Liver (tissue), 9 donors: Measurements from ENCODE around the gene EPB41L2. TPM values are rescaled to one million over a fixed set of nuclear protein-coding genes. Genes with fewer than 3 reads are reported as not detected.

Experiments used
- DNase-seq: peaks from one replicate; pipeline ENCODE4 v3.0.0-alpha.2; 2017; ENCODE audit warnings: low spot score
- H3K27ac ChIP-seq, 2 donors: one replicate each; pipeline ENCODE4 v1.7.0; 2013; ENCODE audit warnings: inconsistent platforms in 2 of 2, low read length in 2 of 2, control low read depth in 1 of 2, low read depth in 1 of 2, mild to moderate bottlenecking in 1 of 2
- H3K27me3 ChIP-seq, 4 donors: one replicate each; pipeline versions ENCODE4 v1.6.1 to v1.7.0; 2013; ENCODE audit warnings: low read length in 3 of 4, inconsistent platforms in 1 of 4, mild to moderate bottlenecking in 1 of 4, moderate library complexity in 1 of 4; ENCODE audit not compliant: control insufficient read depth in 4 of 4, insufficient read depth in 4 of 4
- H3K36me3 ChIP-seq, 4 donors: one replicate each; pipeline versions ENCODE4 v1.6.1 to v1.7.0; 2013; ENCODE audit warnings: low read length in 3 of 4, mild to moderate bottlenecking in 3 of 4, low read depth in 1 of 4, moderate library complexity in 1 of 4; ENCODE audit not compliant: control insufficient read depth in 4 of 4, insufficient read depth in 3 of 4
- H3K4me1 ChIP-seq, 4 donors: one replicate each; pipeline versions ENCODE4 v1.6.1 to v1.7.0; 2013; ENCODE audit warnings: low read length in 3 of 4, mild to moderate bottlenecking in 3 of 4, moderate library complexity in 1 of 4; ENCODE audit not compliant: control insufficient read depth in 4 of 4, insufficient read depth in 4 of 4
- H3K4me3 ChIP-seq, 3 donors: one replicate each; pipeline versions ENCODE4 v1.6.1 to v1.7.0; 2013; ENCODE audit warnings: low read length in 3 of 3, control low read depth in 1 of 3, low read depth in 1 of 3, mild to moderate bottlenecking in 1 of 3
- H3K9ac ChIP-seq, 2 donors: one replicate each; pipeline ENCODE4 v1.7.0; 2013; ENCODE audit warnings: low read length in 2 of 2, mild to moderate bottlenecking in 2 of 2, moderate library complexity in 2 of 2, control low read depth in 1 of 2, low read depth in 1 of 2
- H3K9me3 ChIP-seq, 4 donors: one replicate each; pipeline versions ENCODE4 v1.6.1 to v1.7.0; 2013; ENCODE audit warnings: low read length in 3 of 4; ENCODE audit not compliant: control insufficient read depth in 4 of 4
- EGR1 ChIP-seq, 2 donors: IDR thresholded peaks; 2 replicates each; pipeline ENCODE4 v1.6.1; 2016 to 2018; ENCODE audit warnings: antibody characterized with exemption in 2 of 2, low read depth in 2 of 2
- FOXA1 ChIP-seq: IDR thresholded peaks from 2 replicates; pipeline ENCODE4 v1.6.1; 2016; ENCODE audit warnings: antibody characterized with exemption
- FOXA2 ChIP-seq: IDR thresholded peaks from 2 replicates; pipeline ENCODE4 v1.6.1; 2016; ENCODE audit warnings: antibody characterized with exemption
- GABPA ChIP-seq, 2 donors: IDR thresholded peaks in 1 of 2; conservative IDR thresholded peaks in 1 of 2; 2 replicates each; pipeline ENCODE4 v1.6.1; 2016; ENCODE audit warnings: antibody characterized with exemption in 2 of 2, mild to moderate bottlenecking in 1 of 2, moderate library complexity in 1 of 2
- HNF4A ChIP-seq, 2 donors: conservative IDR thresholded peaks; 2 replicates each; pipeline ENCODE4 v1.6.1; 2016; ENCODE audit warnings: antibody characterized with exemption in 2 of 2, mild to moderate bottlenecking in 2 of 2
- HNF4G ChIP-seq: IDR thresholded peaks from 2 replicates; pipeline ENCODE4 v1.6.1; 2016; ENCODE audit warnings: antibody characterized with exemption
- JUND ChIP-seq, 2 donors: IDR thresholded peaks; 2 replicates each; pipeline ENCODE4 v1.6.1; 2016; ENCODE audit warnings: antibody characterized with exemption in 2 of 2
- NR2F2 ChIP-seq: IDR thresholded peaks from 2 replicates; pipeline ENCODE4 v1.6.1; 2016; ENCODE audit warnings: antibody characterized with exemption
- RAD21 ChIP-seq, 2 donors: IDR thresholded peaks; 2 replicates each; pipeline ENCODE4 v1.6.1; 2016; ENCODE audit warnings: antibody characterized with exemption in 2 of 2, mild to moderate bottlenecking in 2 of 2
- RXRA ChIP-seq, 2 donors: IDR thresholded peaks; 2 replicates each; pipeline ENCODE4 v1.6.1; 2017 to 2018; ENCODE audit warnings: antibody characterized with exemption in 2 of 2, mild to moderate bottlenecking in 1 of 2
- SP1 ChIP-seq: IDR thresholded peaks from 2 replicates; pipeline ENCODE4 v1.6.1; 2018; ENCODE audit warnings: antibody characterized with exemption, mild to moderate bottlenecking
- TAF1 ChIP-seq: conservative IDR thresholded peaks from 2 replicates; pipeline ENCODE4 v1.6.1; 2016; ENCODE audit warnings: antibody characterized with exemption, mild to moderate bottlenecking
- WGBS: extraction: QIAGEN DNeasy Blood & Tissue Kit; methylation state at CpG from one replicate; pipeline ENCODE4 v1.1.7; 2013; 5-methylcytosine and 5-hydroxymethylcytosine counted together
- polyA plus RNA-seq, 2 donors: library from polyadenylated mRNA; stranded (reverse) in 1 of 2; unstranded in 1 of 2; fragments of 200-250 nt in 1 of 2; fragments of >200 nt in 1 of 2; fragmentation: Nextera tagmentation in 1 of 2; extraction: Ambion mirVana in 1 of 2; gene quantifications; one replicate each; pipeline versions ENCODE4 v1.2.1 to v1.2.3, GENCODE V29; 2013 to 2015
- total RNA-seq, 2 donors: library from RNA; depleted of rRNA; stranded (reverse); fragments of >200 nt; gene quantifications; one replicate each; pipeline ENCODE4 v1.2.3, GENCODE V29; 2014
- TF ChIP-seq, protein P1 (sequence below): IDR thresholded peaks from 2 replicates; pipeline ENCODE4 v1.6.1; 2016; ENCODE audit warnings: antibody characterized with exemption, mild to moderate bottlenecking
- TF ChIP-seq, protein P2 (sequence below): IDR thresholded peaks from 2 replicates; pipeline ENCODE4 v1.6.1; 2016; ENCODE audit warnings: antibody characterized with exemption
- TF ChIP-seq, protein P3 (sequence below): IDR thresholded peaks from 2 replicates; pipeline ENCODE4 v1.6.1; 2016; ENCODE audit warnings: antibody characterized with exemption
- TF ChIP-seq, protein P4 (sequence below): IDR thresholded peaks from 2 replicates; pipeline ENCODE4 v1.6.1; 2016; ENCODE audit warnings: antibody characterized with exemption
- TF ChIP-seq, protein P5 (sequence below): fragments of 150-350 bp; IDR thresholded peaks from 2 replicates; pipeline ENCODE4 v1.5.1; 2017; ENCODE audit warnings: improper control_type of control experiment, low read depth, low read length; ENCODE audit not compliant: missing input control
- donor health status: healthy.
- donor health status: healthy.
- donor health status: healthy.
- donor health status: healthy.
- donor health status: healthy.

The EPB41L2 gene
- total and polyA plus RNA-seq, 4 donors: 10.0 to 43.3 (median 18.7) TPM

DNA sequence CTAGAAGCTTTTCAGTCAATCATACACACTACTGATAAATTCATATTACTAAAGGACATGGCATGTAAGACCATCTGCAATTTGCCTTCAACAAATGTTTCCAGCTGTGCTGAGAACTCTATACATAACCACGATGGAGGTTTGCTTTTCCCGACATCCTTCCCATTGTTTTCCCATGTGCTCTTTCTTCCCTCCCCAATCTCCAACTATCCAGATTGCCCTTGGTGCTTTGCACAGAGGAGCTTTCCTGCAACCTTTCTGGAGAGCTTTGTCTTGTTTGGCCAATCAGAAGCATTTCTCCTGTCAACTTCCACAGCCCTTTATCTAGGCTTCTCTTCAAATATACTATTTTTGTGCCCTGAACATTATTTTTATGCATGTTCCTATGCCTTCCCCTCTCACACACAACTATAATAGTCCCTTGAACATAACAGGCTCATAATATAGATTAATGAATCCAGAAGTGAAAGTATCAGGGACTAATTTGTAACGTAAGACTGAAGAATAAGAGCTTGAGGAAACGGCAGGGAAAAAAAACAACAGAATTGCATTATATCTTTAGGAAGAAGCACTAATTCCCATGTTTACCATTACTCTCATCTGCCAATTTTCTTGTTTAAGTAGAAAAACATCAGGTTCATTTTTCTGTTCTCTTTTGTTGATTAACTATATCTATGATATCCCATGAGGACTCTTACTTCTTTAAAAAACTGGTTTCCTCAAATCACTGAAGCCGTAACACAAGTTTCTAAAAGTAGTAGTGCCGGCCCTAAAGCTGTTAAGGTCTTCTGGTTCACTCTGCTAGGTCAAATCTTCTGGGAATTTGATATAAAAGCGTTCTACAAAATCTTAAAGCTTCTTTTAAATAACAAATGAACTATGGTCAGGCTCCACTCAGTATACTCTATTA is 215.8 kb downstream of the EPB41L2 start:
- Histone ChIP-seq H3K4me3 (no peak overlapping the region), H3K4me1 (peaks cover 10 to 32% (median 15%) of the 10 kb centered on the region in 4 donors), H3K27ac (no peak overlapping the region), H3K27me3 (no peaks in the 10 kb centered on the region), H3K9me3 (no peaks in the 10 kb centered on the region), H3K9ac (no peak overlapping the region), H3K36me3 (peaks cover 0 to 2% (median 0%) of the 10 kb centered on the region in 4 donors)
- TF ChIP-seq, protein P1, sequence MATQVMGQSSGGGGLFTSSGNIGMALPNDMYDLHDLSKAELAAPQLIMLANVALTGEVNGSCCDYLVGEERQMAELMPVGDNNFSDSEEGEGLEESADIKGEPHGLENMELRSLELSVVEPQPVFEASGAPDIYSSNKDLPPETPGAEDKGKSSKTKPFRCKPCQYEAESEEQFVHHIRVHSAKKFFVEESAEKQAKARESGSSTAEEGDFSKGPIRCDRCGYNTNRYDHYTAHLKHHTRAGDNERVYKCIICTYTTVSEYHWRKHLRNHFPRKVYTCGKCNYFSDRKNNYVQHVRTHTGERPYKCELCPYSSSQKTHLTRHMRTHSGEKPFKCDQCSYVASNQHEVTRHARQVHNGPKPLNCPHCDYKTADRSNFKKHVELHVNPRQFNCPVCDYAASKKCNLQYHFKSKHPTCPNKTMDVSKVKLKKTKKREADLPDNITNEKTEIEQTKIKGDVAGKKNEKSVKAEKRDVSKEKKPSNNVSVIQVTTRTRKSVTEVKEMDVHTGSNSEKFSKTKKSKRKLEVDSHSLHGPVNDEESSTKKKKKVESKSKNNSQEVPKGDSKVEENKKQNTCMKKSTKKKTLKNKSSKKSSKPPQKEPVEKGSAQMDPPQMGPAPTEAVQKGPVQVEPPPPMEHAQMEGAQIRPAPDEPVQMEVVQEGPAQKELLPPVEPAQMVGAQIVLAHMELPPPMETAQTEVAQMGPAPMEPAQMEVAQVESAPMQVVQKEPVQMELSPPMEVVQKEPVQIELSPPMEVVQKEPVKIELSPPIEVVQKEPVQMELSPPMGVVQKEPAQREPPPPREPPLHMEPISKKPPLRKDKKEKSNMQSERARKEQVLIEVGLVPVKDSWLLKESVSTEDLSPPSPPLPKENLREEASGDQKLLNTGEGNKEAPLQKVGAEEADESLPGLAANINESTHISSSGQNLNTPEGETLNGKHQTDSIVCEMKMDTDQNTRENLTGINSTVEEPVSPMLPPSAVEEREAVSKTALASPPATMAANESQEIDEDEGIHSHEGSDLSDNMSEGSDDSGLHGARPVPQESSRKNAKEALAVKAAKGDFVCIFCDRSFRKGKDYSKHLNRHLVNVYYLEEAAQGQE: no peak
- TF ChIP-seq HNF4A (conservative IDR thresholded peaks at IDR 0.05) (no peak), HNF4G (no peak), EGR1 (IDR thresholded peaks at IDR 0.05; ENCODE audit: low read depth in 2 of 2) (no peak), NR2F2 (no peak), RXRA (IDR thresholded peaks at IDR 0.05) (no peak), FOXA2 (no peak), SP1 (no peak), RAD21 (IDR thresholded peaks at IDR 0.05) (no peak), TAF1 (no peak), JUND (IDR thresholded peaks at IDR 0.05) (no peak), GABPA (IDR thresholded peaks at IDR 0.05 in 1 of 2, conservative IDR thresholded peaks at IDR 0.05 in 1 of 2) (no peak), FOXA1 (no peak)
- TF ChIP-seq, protein P2, sequence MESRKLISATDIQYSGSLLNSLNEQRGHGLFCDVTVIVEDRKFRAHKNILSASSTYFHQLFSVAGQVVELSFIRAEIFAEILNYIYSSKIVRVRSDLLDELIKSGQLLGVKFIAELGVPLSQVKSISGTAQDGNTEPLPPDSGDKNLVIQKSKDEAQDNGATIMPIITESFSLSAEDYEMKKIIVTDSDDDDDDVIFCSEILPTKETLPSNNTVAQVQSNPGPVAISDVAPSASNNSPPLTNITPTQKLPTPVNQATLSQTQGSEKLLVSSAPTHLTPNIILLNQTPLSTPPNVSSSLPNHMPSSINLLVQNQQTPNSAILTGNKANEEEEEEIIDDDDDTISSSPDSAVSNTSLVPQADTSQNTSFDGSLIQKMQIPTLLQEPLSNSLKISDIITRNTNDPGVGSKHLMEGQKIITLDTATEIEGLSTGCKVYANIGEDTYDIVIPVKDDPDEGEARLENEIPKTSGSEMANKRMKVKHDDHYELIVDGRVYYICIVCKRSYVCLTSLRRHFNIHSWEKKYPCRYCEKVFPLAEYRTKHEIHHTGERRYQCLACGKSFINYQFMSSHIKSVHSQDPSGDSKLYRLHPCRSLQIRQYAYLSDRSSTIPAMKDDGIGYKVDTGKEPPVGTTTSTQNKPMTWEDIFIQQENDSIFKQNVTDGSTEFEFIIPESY: no peak
- TF ChIP-seq, protein P3, sequence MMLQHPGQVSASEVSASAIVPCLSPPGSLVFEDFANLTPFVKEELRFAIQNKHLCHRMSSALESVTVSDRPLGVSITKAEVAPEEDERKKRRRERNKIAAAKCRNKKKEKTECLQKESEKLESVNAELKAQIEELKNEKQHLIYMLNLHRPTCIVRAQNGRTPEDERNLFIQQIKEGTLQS: no peak
- TF ChIP-seq, protein P4, sequence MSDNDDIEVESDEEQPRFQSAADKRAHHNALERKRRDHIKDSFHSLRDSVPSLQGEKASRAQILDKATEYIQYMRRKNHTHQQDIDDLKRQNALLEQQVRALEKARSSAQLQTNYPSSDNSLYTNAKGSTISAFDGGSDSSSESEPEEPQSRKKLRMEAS: no peak
- TF ChIP-seq, protein P5, sequence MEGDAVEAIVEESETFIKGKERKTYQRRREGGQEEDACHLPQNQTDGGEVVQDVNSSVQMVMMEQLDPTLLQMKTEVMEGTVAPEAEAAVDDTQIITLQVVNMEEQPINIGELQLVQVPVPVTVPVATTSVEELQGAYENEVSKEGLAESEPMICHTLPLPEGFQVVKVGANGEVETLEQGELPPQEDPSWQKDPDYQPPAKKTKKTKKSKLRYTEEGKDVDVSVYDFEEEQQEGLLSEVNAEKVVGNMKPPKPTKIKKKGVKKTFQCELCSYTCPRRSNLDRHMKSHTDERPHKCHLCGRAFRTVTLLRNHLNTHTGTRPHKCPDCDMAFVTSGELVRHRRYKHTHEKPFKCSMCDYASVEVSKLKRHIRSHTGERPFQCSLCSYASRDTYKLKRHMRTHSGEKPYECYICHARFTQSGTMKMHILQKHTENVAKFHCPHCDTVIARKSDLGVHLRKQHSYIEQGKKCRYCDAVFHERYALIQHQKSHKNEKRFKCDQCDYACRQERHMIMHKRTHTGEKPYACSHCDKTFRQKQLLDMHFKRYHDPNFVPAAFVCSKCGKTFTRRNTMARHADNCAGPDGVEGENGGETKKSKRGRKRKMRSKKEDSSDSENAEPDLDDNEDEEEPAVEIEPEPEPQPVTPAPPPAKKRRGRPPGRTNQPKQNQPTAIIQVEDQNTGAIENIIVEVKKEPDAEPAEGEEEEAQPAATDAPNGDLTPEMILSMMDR: no peak
- no peak for DNase-seq
- 81% methylated on average over 7 of the region's 7 CpGs for WGBS
